ENCODE results near the gene RANBP2.
"Not testable (repeated sequence)": the region's sequence is repeated elsewhere in the genome, so short reads cannot be mapped to it uniquely, and the experiment has no call there.

Gene RANBP2

GRCh38 chr2:108719149-108720044 lies at the start of gene RANBP2:
RANBP2 (plus strand) TSS chr2:108719482; CDS start chr2:108719607, 125 bp downstream.
- peak; percentile 93 for DNase-seq (ENCODE audit: low spot score)

GRCh38 chr2:108670282-108670681 lies 49.0 kb upstream of the RANBP2 start:
- DNase-seq (ENCODE audit: low spot score) = not testable (repeated sequence)

GRCh38 chr2:108672200-108672805 lies 47.0 kb upstream of the RANBP2 start:
- DNase-seq (ENCODE audit: low spot score) = not testable (repeated sequence)

- DNase-seq (ENCODE audit: low spot score) = not testable (repeated sequence)
These were observed 42.8 kb upstream of the RANBP2 start for GRCh38 chr2:108676522-108676921.

- DNase-seq (ENCODE audit: low spot score) = not testable (repeated sequence)
These were observed 42.0 kb upstream of the RANBP2 start for GRCh38 chr2:108677239-108677744.

GRCh38 chr2:108678198-108678651 lies 41.1 kb upstream of the RANBP2 start:
- peak; percentile 9 for DNase-seq (ENCODE audit: low spot score)

GRCh38 chr2:108680805-108681204 lies 38.5 kb upstream of the RANBP2 start:
- not testable (repeated sequence) for DNase-seq (ENCODE audit: low spot score)

- not testable (repeated sequence) for DNase-seq (ENCODE audit: low spot score)
These were observed 30.2 kb upstream of the RANBP2 start for GRCh38 chr2:108688818-108689756.

GRCh38 chr2:108690001-108690400 lies 29.3 kb upstream of the RANBP2 start:
- DNase-seq (ENCODE audit: low spot score) = not testable (repeated sequence)

- no peak for DNase-seq (ENCODE audit: low spot score)
These were observed 27.8 kb upstream of the RANBP2 start for GRCh38 chr2:108691447-108691846.

GRCh38 chr2:108701208-108701607 lies 18.1 kb upstream of the RANBP2 start:
- no peak for DNase-seq (ENCODE audit: low spot score)

- no peak for DNase-seq (ENCODE audit: low spot score)
These were observed 17.5 kb upstream of the RANBP2 start for GRCh38 chr2:108701806-108702205.

- no peak for DNase-seq (ENCODE audit: low spot score)
These were observed 14.4 kb upstream of the RANBP2 start for GRCh38 chr2:108704871-108705270.

GRCh38 chr2:108707300-108707699 lies 12.0 kb upstream of the RANBP2 start:
- DNase-seq (ENCODE audit: low spot score) = no peak

- not testable (repeated sequence) for DNase-seq (ENCODE audit: low spot score)
These were observed 2.3 kb upstream of the RANBP2 start for GRCh38 chr2:108716971-108717370.

GRCh38 chr2:108726048-108726447 lies 6.8 kb downstream of the RANBP2 start:
- DNase-seq (ENCODE audit: low spot score) = not testable (repeated sequence)

GRCh38 chr2:108734656-108735055 lies 15.4 kb downstream of the RANBP2 start:
- DNase-seq (ENCODE audit: low spot score) = not testable (repeated sequence)

GRCh38 chr2:108757973-108758372 lies 38.7 kb downstream of the RANBP2 start:
- not testable (repeated sequence) for DNase-seq (ENCODE audit: low spot score)

- not testable (repeated sequence) for DNase-seq (ENCODE audit: low spot score)
These were observed 43.3 kb downstream of the RANBP2 start for GRCh38 chr2:108762618-108763017.

- DNase-seq (ENCODE audit: low spot score) = not testable (repeated sequence)
These were observed 47.4 kb downstream of the RANBP2 start for GRCh38 chr2:108766671-108767070.

GRCh38 chr2:108767859-108768258 lies 48.6 kb downstream of the RANBP2 start:
- not testable (repeated sequence) for DNase-seq (ENCODE audit: low spot score)

GRCh38 chr2:108776475-108776874 lies 57.2 kb downstream of the RANBP2 start:
- no peak for DNase-seq (ENCODE audit: low spot score)

All from AG08396 (cell line).